HepG2 (cell line): Measurements from ENCODE around the gene KDM2B. TPM values are rescaled to one million over a fixed set of nuclear protein-coding genes. Genes with fewer than 3 reads are reported as not detected.

Experiments used
- HDAC1 ChIP-seq: sonication (generic); formaldehyde crosslinking; IDR thresholded peaks from 2 replicates; pipeline ENCODE4 v1.5.1; 2020; ENCODE audit warnings: mild to moderate bottlenecking, missing genetic modification reagents
- KAT8 ChIP-seq: IDR thresholded peaks from 2 replicates; pipeline ENCODE4 v1.6.1; 2016; ENCODE audit warnings: missing genetic modification reagents, missing compliant biosample characterization
- KDM3A ChIP-seq: IDR thresholded peaks from 2 replicates; pipeline ENCODE4 v1.6.1; 2018; ENCODE audit warnings: low read depth, missing compliant biosample characterization
- MYC ChIP-seq: sonication (generic); formaldehyde crosslinking; IDR thresholded peaks from 2 replicates; pipeline ENCODE4 v1.9.0; 2021; ENCODE audit warnings: missing genetic modification reagents, borderline replicate concordance
- SALL2 ChIP-seq: sonication (generic); formaldehyde crosslinking; IDR thresholded peaks from 2 replicates; pipeline ENCODE4 v1.8.1; 2023; ENCODE audit warnings: mild to moderate bottlenecking, missing genetic modification reagents, inconsistent platforms
- SOX6 ChIP-seq, 2 experiments: fragments of 450-650 bp in 1 of 2; sonication (generic) in 1 of 2; formaldehyde crosslinking in 1 of 2; IDR thresholded peaks; 2 replicates each; pipeline versions ENCODE4 v1.4.0 to v1.6.1; 2017 to 2020; ENCODE audit warnings: antibody characterized with exemption in 1 of 2, mild to moderate bottlenecking in 1 of 2, missing genetic modification reagents in 1 of 2
- TAF1 ChIP-seq: sonication (generic); formaldehyde crosslinking; IDR thresholded peaks from 2 replicates; pipeline ENCODE4 v1.4.0; 2020; ENCODE audit warnings: missing genetic modification reagents
- TRIM24 ChIP-seq: sonication (generic); formaldehyde crosslinking; IDR thresholded peaks from 2 replicates; pipeline ENCODE4 v1.8.0; 2022; ENCODE audit warnings: mild to moderate bottlenecking, missing genetic modification reagents
- ZC3H4 ChIP-seq: sonication (generic); formaldehyde crosslinking; IDR thresholded peaks from 2 replicates; pipeline ENCODE4 v1.4.0; 2020; ENCODE audit warnings: missing genetic modification reagents, borderline replicate concordance
- ZFP36L1 ChIP-seq: sonication (generic); formaldehyde crosslinking; IDR thresholded peaks from 2 replicates; pipeline ENCODE4 v1.8.0; 2022; ENCODE audit warnings: mild to moderate bottlenecking, missing genetic modification reagents, moderate library complexity
- ZFP82 ChIP-seq: sonication (generic); formaldehyde crosslinking; IDR thresholded peaks from 2 replicates; pipeline ENCODE4 v1.5.1; 2020; ENCODE audit warnings: mild to moderate bottlenecking, missing genetic modification reagents, borderline replicate concordance
- ZMYM4 ChIP-seq: sonication (generic); formaldehyde crosslinking; IDR thresholded peaks from 2 replicates; pipeline ENCODE4 v1.8.1; 2023; ENCODE audit warnings: mild to moderate bottlenecking, missing genetic modification reagents
- ZNF160 ChIP-seq: sonication (generic); formaldehyde crosslinking; IDR thresholded peaks from 2 replicates; pipeline ENCODE4 v1.8.0; 2022; ENCODE audit warnings: mild to moderate bottlenecking, inconsistent platforms, missing genetic modification reagents
- ZNF331 ChIP-seq: sonication (generic); formaldehyde crosslinking; IDR thresholded peaks from 2 replicates; pipeline ENCODE4 v1.4.0; 2020; ENCODE audit warnings: missing genetic modification reagents
- ZNF629 ChIP-seq: sonication (generic); formaldehyde crosslinking; conservative IDR thresholded peaks from 2 replicates; pipeline ENCODE4 v1.5.0; 2020; ENCODE audit warnings: missing genetic modification reagents
- polyA plus RNA-seq, 8 experiments: library from polyadenylated mRNA; depleted of rRNA in 3 of 8; stranded (reverse) in 7 of 8; unstranded in 1 of 8; fragments of >200 nt; fragmentation: Illumina TruSeq in 4 of 8; extraction: Trizol in 4 of 8; gene quantifications; 2 replicates each; pipeline versions ENCODE4 v1.2.1 to v1.2.3, GENCODE V29; 2011 to 2016; ENCODE audit warnings: low read depth in 4 of 8, missing spikeins in 1 of 8, mixed read lengths in 1 of 8; ENCODE audit not compliant: insufficient read depth in 1 of 8
- total RNA-seq, 5 experiments: library from RNA; depleted of rRNA; stranded (reverse); fragments of >200 nt; fragmentation: Illumina TruSeq; extraction: Trizol; gene quantifications; 2 replicates each; pipeline ENCODE4 v1.2.3, GENCODE V29; 2016; ENCODE audit warnings: low read depth in 1 of 5
- TF ChIP-seq, protein P1 (sequence below): sonication (generic); formaldehyde crosslinking; conservative IDR thresholded peaks from 2 replicates; pipeline ENCODE4 v1.4.0; 2020; ENCODE audit warnings: missing genetic modification reagents
- TF ChIP-seq, protein P2 (sequence below): sonication (generic); formaldehyde crosslinking; IDR thresholded peaks from 2 replicates; pipeline ENCODE4 v1.4.0; 2020; ENCODE audit warnings: low read depth, missing genetic modification reagents
- TF ChIP-seq, protein P3 (sequence below): sonication (generic); formaldehyde crosslinking; IDR thresholded peaks from 2 replicates; pipeline ENCODE4 v1.8.1; 2022; ENCODE audit warnings: mild to moderate bottlenecking, missing genetic modification reagents

Gene KDM2B
- total and polyA plus RNA-seq, 2 of the 13 experiments (the other 11 are each of a cell fraction or from before 2014, with no cell fraction given) = 17.5 to 26.1 TPM

DNA sequence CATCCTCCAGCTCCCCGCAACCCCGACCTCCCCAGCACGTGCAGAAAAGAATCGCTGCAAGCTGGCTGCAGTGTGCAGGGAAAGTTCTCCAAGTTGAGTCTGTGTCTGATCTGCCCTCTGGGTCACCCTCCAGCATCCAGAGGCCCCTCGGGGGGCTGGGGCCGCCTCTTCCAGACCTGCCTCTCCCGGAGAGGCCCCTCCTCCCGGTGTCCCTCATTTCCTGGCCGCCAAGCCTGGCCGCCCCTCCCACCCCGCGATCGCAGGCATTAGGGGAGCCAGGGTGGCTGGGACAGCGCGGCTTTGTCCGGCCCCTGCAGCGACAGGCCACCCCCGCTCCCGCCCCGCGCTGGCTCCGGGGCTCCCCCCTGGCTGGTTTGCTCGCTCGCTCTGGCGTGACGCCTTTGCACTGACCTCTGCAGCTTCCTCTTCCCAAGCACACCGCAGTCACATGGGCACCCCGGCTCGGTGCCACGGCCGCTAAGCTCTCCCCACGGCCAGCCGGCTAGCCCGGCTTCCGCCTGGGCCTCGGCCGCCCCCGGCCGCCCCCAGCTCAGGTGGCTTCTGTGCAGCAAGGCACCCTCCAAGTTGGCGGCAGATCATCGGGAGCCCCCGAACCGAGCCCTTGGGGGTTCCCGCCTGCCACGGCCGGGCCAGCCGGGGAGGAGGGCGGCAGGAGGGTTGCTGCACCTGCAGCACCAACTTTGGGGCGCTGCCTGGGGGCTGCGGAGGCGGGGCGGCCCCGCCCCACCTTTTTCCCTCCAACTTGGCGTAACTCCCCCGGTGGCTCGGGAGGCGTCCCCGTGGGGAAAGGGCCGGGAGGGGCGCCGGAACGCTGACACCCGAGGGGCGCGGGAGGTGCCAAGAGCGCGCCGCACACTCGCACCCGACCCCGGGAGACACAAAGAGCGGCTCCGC, 43.7 kb downstream of the KDM2B start (continued):
- TF ChIP-seq ZFP82 (CRISPR knock-in tag) = peak; percentile 89; the same call in 1 of the 2 replicates
- TF ChIP-seq, protein P1, sequence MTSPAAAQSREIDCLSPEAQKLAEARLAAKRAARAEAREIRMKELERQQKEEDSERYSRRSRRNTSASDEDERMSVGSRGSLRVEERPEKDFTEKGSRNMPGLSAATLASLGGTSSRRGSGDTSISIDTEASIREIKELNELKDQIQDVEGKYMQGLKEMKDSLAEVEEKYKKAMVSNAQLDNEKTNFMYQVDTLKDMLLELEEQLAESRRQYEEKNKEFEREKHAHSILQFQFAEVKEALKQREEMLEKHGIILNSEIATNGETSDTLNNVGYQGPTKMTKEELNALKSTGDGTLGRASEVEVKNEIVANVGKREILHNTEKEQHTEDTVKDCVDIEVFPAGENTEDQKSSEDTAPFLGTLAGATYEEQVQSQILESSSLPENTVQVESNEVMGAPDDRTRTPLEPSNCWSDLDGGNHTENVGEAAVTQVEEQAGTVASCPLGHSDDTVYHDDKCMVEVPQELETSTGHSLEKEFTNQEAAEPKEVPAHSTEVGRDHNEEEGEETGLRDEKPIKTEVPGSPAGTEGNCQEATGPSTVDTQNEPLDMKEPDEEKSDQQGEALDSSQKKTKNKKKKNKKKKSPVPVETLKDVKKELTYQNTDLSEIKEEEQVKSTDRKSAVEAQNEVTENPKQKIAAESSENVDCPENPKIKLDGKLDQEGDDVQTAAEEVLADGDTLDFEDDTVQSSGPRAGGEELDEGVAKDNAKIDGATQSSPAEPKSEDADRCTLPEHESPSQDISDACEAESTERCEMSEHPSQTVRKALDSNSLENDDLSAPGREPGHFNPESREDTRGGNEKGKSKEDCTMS = no peak
- peak; percentile 80 for TF ChIP-seq KAT8
- TF ChIP-seq ZFP36L1 (CRISPR knock-in tag) = peak; percentile 62; the same call in 1 of the 2 replicates
- TF ChIP-seq, protein P2, sequence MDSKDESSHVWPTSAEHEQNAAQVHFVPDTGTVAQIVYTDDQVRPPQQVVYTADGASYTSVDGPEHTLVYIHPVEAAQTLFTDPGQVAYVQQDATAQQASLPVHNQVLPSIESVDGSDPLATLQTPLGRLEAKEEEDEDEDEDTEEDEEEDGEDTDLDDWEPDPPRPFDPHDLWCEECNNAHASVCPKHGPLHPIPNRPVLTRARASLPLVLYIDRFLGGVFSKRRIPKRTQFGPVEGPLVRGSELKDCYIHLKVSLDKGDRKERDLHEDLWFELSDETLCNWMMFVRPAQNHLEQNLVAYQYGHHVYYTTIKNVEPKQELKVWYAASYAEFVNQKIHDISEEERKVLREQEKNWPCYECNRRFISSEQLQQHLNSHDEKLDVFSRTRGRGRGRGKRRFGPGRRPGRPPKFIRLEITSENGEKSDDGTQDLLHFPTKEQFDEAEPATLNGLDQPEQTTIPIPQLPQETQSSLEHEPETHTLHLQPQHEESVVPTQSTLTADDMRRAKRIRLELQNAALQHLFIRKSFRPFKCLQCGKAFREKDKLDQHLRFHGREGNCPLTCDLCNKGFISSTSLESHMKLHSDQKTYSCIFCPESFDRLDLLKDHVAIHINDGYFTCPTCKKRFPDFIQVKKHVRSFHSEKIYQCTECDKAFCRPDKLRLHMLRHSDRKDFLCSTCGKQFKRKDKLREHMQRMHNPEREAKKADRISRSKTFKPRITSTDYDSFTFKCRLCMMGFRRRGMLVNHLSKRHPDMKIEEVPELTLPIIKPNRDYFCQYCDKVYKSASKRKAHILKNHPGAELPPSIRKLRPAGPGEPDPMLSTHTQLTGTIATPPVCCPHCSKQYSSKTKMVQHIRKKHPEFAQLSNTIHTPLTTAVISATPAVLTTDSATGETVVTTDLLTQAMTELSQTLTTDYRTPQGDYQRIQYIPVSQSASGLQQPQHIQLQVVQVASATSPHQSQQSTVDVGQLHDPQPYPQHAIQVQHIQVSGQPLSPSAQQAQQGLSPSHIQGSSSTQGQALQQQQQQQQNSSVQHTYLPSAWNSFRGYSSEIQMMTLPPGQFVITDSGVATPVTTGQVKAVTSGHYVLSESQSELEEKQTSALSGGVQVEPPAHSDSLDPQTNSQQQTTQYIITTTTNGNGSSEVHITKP (CRISPR knock-in tag) = peak; percentile 68; the same call in 1 of the 2 replicates
- no peak for TF ChIP-seq SOX6 (IDR thresholded peaks at IDR 0.05)
- peak; percentile 54 for TF ChIP-seq SOX6 (CRISPR knock-in tag; IDR thresholded peaks at IDR 0.05)
- TF ChIP-seq KDM3A = peak; percentile 66
- 0 out of 2 replicates have a peak, but pooled peaks have one; percentile 8 for TF ChIP-seq ZNF629 (CRISPR knock-in tag)
- TF ChIP-seq SALL2 (CRISPR knock-in tag) = no peak; the same call in 1 of the 2 replicates
- no peak for TF ChIP-seq ZC3H4 (CRISPR knock-in tag)
- TF ChIP-seq ZNF160 = 0 out of 2 replicates have a peak, but pooled peaks have one; percentile 39
- TF ChIP-seq, protein P3, sequence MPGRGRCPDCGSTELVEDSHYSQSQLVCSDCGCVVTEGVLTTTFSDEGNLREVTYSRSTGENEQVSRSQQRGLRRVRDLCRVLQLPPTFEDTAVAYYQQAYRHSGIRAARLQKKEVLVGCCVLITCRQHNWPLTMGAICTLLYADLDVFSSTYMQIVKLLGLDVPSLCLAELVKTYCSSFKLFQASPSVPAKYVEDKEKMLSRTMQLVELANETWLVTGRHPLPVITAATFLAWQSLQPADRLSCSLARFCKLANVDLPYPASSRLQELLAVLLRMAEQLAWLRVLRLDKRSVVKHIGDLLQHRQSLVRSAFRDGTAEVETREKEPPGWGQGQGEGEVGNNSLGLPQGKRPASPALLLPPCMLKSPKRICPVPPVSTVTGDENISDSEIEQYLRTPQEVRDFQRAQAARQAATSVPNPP (CRISPR knock-in tag) = 0 out of 2 replicates have a peak, but pooled peaks have one; percentile 61
- TF ChIP-seq ZMYM4 = peak; percentile 23; the same call in 1 of the 2 replicates
- TF ChIP-seq MYC (CRISPR knock-in tag) = peak; percentile 87
- TF ChIP-seq HDAC1 = peak; percentile 83
- no peak for TF ChIP-seq TRIM24 (CRISPR knock-in tag)
- TF ChIP-seq TAF1 (CRISPR knock-in tag) = peak; percentile 72
- TF ChIP-seq ZNF331 (CRISPR knock-in tag) = peak; percentile 11; the same call in 1 of the 2 replicates
